Measurements from ENCODE around the gene LTC4S. TPM values are rescaled to one million over a fixed set of nuclear protein-coding genes. Genes with fewer than 3 reads are reported as not detected.

LTC4S gene
- total RNA-seq, 1 experiment from 2014 or later, result 2.6 TPM

- TF ChIP-seq ZNF263 (CRISPR knock-in tag; IDR thresholded peaks at IDR 0.05; ENCODE audit: low read depth) (no peak), JUN (CRISPR knock-in tag; IDR thresholded peaks at IDR 0.05) (no peak), ZSCAN18 (CRISPR knock-in tag; IDR thresholded peaks at IDR 0.05) (no peak), RELA (CRISPR knock-in tag; IDR thresholded peaks at IDR 0.05; ENCODE audit: borderline replicate concordance) (no peak), ZNF232 (CRISPR knock-in tag; IDR thresholded peaks at IDR 0.05) (no peak), STAT6 (CRISPR knock-in tag; conservative IDR thresholded peaks at IDR 0.05; ENCODE audit: low read depth) (0 out of 2 replicates have a peak, but pooled peaks have one; percentile 45)
These were observed 8.6 kb downstream of the LTC4S start (continued) for GRCh38 chr5:179802207-179802883.

GRCh38 chr5:179802950-179803562, 9.3 kb downstream of the LTC4S start:
- POLR2A ChIA-PET, result no interaction called here

GRCh38 chr5:179803651-179804554, 10.1 kb downstream of the LTC4S start:
- Mint-ChIP-seq H3K4me1 (peaks cover 34% of the 10 kb centered on the region), H3K27ac (no peak overlapping the region)
- POLR2A ChIA-PET, result no interaction called here

More at GRCh38 chr5:179802950-179803562, 9.3 kb downstream of the LTC4S start:
- Mint-ChIP-seq H3K4me3 (no peak overlapping the region), H3K36me3 (peaks cover 14% of the 10 kb centered on the region), H3K4me1 (peaks cover 34% of the 10 kb centered on the region), H3K27me3 (ENCODE audit: low read depth) (peaks cover 6% of the 10 kb centered on the region), H3K27ac (peak overlapping the region; percentile 63; the same call in 1 of the 2 replicates), H3K9me3 (no peaks in the 10 kb centered on the region)
- ATAC-seq (peak; percentile 8), DNase-seq (ENCODE audit: low spot score) (peak; percentile 50)
- CTCF ChIA-PET, result interaction anchor here (1.1 to 2.7 kb wide), 8 partner anchors 11 to 172 kb away, joined by 3 to 20 read pairs (median 7); partner anchors contain the start of gene SQSTM1
- TF ChIP-seq SOX15 (CRISPR knock-in tag; IDR thresholded peaks at IDR 0.05) (no peak), ZNF671 (CRISPR knock-in tag; IDR thresholded peaks at IDR 0.05) (no peak), ZNF121 (CRISPR knock-in tag; IDR thresholded peaks at IDR 0.05) (no peak), FOXJ3 (CRISPR knock-in tag; IDR thresholded peaks at IDR 0.05; ENCODE audit: borderline replicate concordance) (no peak), SMAD3 (CRISPR knock-in tag; IDR thresholded peaks at IDR 0.05; ENCODE audit: borderline replicate concordance) (no peak), NFATC4 (CRISPR knock-in tag; IDR thresholded peaks at IDR 0.05) (no peak), ESRRA (CRISPR knock-in tag; IDR thresholded peaks at IDR 0.05; ENCODE audit: borderline replicate concordance) (no peak), NR3C1 (CRISPR knock-in tag; conservative IDR thresholded peaks at IDR 0.05; ENCODE audit: low read depth) (no peak), ZSCAN18 (CRISPR knock-in tag; IDR thresholded peaks at IDR 0.05) (no peak)

More at GRCh38 chr5:179803651-179804554, 10.1 kb downstream of the LTC4S start:
- peaks cover 6% of the 10 kb centered on the region for H3K27me3 Mint-ChIP-seq (ENCODE audit: low read depth)
- TF ChIP-seq MLX (CRISPR knock-in tag; IDR thresholded peaks at IDR 0.05) (no peak), FOXP1 (CRISPR knock-in tag; IDR thresholded peaks at IDR 0.05; ENCODE audit: borderline replicate concordance) (0 out of 2 replicates have a peak, but pooled peaks have one; percentile 2)
- DNase-seq (ENCODE audit: low spot score), result no peak
- no peak for ATAC-seq
- peaks cover 13% of the 10 kb centered on the region for H3K36me3 Mint-ChIP-seq
- H3K9me3 Mint-ChIP-seq, result no peaks in the 10 kb centered on the region
- peak overlapping the region; percentile 4 for H3K4me3 Mint-ChIP-seq
- CTCF ChIA-PET, result interaction anchor here (1.4 to 2.7 kb wide), 3 partner anchors 10 to 171 kb away, joined by 3 to 20 read pairs (median 10); partner anchors contain the start of gene SQSTM1
